Upper lobe of left lung (tissue), 4 donors: ENCODE results near the gene FBXL13.

Experiments used
- CTCF ChIP-seq, 6 experiments: fragments of 450-650 bp in 4 of 6; fragments of 200-600 bp in 2 of 6; sonication (generic) in 2 of 6; IDR thresholded peaks; one replicate each; pipeline ENCODE4 v1.5.1; 2016 to 2019; ENCODE audit warnings: antibody characterized with exemption in 6 of 6
- POLR2A ChIP-seq, 4 donors: fragments of 450-650 bp; IDR thresholded peaks; one replicate each; pipeline ENCODE4 v1.5.1; 2016 to 2017; ENCODE audit warnings: antibody characterized with exemption in 4 of 4, mild to moderate bottlenecking in 2 of 4
- POLR2AphosphoS5 ChIP-seq, 2 donors: sonication (generic); formaldehyde crosslinking; IDR thresholded peaks; one replicate each; pipeline ENCODE4 v1.5.1; 2017; ENCODE audit warnings: antibody characterized with exemption in 2 of 2

- no peak for TF ChIP-seq POLR2AphosphoS5 (IDR thresholded peaks at IDR 0.05)
- no peak for TF ChIP-seq CTCF (IDR thresholded peaks at IDR 0.05)
- no peak for TF ChIP-seq POLR2A (IDR thresholded peaks at IDR 0.05)
These were observed 183.5 kb downstream of the FBXL13 start for GRCh38 chr7:102890971-102891692.
